Kidney (tissue), 14 donors: ENCODE results near the gene PROP1. TPM values are rescaled to one million over a fixed set of nuclear protein-coding genes. Genes with fewer than 3 reads are reported as not detected.

Source experiments
- DNase-seq, 5 donors: peaks; one replicate each; pipeline ENCODE4 v3.0.0-alpha.2; 2013 to 2020
- FAIRE-seq: peaks from 2 replicates; lab custom pipeline; 2012; peaks lifted over from hg19 to GRCh38; lab: Jason Lieb, UNC
- H3K27ac ChIP-seq, 2 donors: one replicate each; pipeline ENCODE4 v1.7.0; 2013; ENCODE audit warnings: low read depth in 2 of 2, low read length in 2 of 2, inconsistent platforms in 1 of 2
- H3K27me3 ChIP-seq: one replicate; pipeline ENCODE4 v1.7.1; 2013; ENCODE audit warnings: low read length, inconsistent platforms; ENCODE audit not compliant: control insufficient read depth, insufficient read depth
- H3K36me3 ChIP-seq, 3 donors: one replicate each; pipeline versions ENCODE4 v1.7.0 to v1.7.1; 2013; ENCODE audit warnings: low read length in 3 of 3, control low read depth in 1 of 3, inconsistent platforms in 1 of 3; ENCODE audit not compliant: insufficient read depth in 3 of 3, control insufficient read depth in 2 of 3
- H3K4me1 ChIP-seq, 3 donors: one replicate each; pipeline versions ENCODE4 v1.7.0 to v1.7.1; 2013; ENCODE audit warnings: low read length in 3 of 3, inconsistent platforms in 1 of 3, low read depth in 1 of 3; ENCODE audit not compliant: control insufficient read depth in 2 of 3, insufficient read depth in 2 of 3
- H3K4me3 ChIP-seq, 3 donors: one replicate each; pipeline versions ENCODE4 v1.7.0 to v1.8.1; 2013; ENCODE audit warnings: low read length in 3 of 3, control low read depth in 1 of 3, inconsistent platforms in 1 of 3
- H3K9ac ChIP-seq, 3 donors: one replicate each; pipeline versions ENCODE4 v1.7.0 to v1.7.1; 2013; ENCODE audit warnings: low read length in 3 of 3, control low read depth in 1 of 3, inconsistent platforms in 1 of 3
- H3K9me3 ChIP-seq, 3 donors: one replicate each; pipeline versions ENCODE4 v1.7.0 to v1.7.1; 2013; ENCODE audit warnings: low read length in 3 of 3, control low read depth in 1 of 3, inconsistent platforms in 1 of 3; ENCODE audit not compliant: control insufficient read depth in 2 of 3, insufficient read depth in 1 of 3
- intact Hi-C: fragments of 100-400 bp; cut with DNase I; formaldehyde crosslinking; loops from one replicate; pipeline ENCODE4 v1.11.1; 2022
- polyA plus RNA-seq: library from polyadenylated mRNA; stranded (reverse); fragments of 350-450 nt; fragmentation: Illumina TruSeq; extraction: RNeasy Lipid Tissue Mini Kit (QIAGEN cat#74804); gene quantifications from one replicate; pipeline ENCODE4 v1.2.3, GENCODE V29; 2014; ENCODE audit warnings: low read depth, low replicate concordance; ENCODE audit not compliant: insufficient read depth
- total RNA-seq: library from RNA; stranded (reverse); fragmentation: NEBNext Ultra II Directional; extraction: Animal tissue kit (Norgen Biotek cat#: 25700); gene quantifications from one replicate; pipeline ENCODE4 v1.2.1, GENCODE V29; 2021
- TF ChIP-seq, protein P1 (sequence below): IDR thresholded peaks from 3 replicates; pipeline ENCODE4 v1.5.1; 2012; ENCODE audit warnings: mild to moderate bottlenecking, moderate library complexity, borderline replicate concordance; ENCODE audit not compliant: insufficient read depth; ENCODE audit errors: extremely low read depth
- donor health status: control.
- donor health status: control.
- donor health status: control.
- donor health status: control.
- donor health status: control.
- donor health status: DM: yes; HTN: yes; CAD: no.
- donor health status: Normal renal cell carcinoma (clear cell type).

The PROP1 gene
- total and polyA plus RNA-seq, 2 donors from 2014 or later, result not detected

- Histone ChIP-seq H3K4me1 (no peaks in the 10 kb centered on the region), H3K4me3 (no peak overlapping the region), H3K9me3 (no peaks in the 10 kb centered on the region), H3K27me3 (no peaks in the 10 kb centered on the region), H3K36me3 (no peaks in the 10 kb centered on the region), H3K27ac (no peak overlapping the region), H3K9ac (no peak overlapping the region)
- TF ChIP-seq, protein P1, sequence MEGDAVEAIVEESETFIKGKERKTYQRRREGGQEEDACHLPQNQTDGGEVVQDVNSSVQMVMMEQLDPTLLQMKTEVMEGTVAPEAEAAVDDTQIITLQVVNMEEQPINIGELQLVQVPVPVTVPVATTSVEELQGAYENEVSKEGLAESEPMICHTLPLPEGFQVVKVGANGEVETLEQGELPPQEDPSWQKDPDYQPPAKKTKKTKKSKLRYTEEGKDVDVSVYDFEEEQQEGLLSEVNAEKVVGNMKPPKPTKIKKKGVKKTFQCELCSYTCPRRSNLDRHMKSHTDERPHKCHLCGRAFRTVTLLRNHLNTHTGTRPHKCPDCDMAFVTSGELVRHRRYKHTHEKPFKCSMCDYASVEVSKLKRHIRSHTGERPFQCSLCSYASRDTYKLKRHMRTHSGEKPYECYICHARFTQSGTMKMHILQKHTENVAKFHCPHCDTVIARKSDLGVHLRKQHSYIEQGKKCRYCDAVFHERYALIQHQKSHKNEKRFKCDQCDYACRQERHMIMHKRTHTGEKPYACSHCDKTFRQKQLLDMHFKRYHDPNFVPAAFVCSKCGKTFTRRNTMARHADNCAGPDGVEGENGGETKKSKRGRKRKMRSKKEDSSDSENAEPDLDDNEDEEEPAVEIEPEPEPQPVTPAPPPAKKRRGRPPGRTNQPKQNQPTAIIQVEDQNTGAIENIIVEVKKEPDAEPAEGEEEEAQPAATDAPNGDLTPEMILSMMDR, result no peak
- no peak for DNase-seq
- intact Hi-C loops, result no loop called here
- FAIRE-seq, result no peak
Observed at GRCh38 chr5:177994561-177995190, 1.4 kb downstream of the PROP1 start.

DNA sequence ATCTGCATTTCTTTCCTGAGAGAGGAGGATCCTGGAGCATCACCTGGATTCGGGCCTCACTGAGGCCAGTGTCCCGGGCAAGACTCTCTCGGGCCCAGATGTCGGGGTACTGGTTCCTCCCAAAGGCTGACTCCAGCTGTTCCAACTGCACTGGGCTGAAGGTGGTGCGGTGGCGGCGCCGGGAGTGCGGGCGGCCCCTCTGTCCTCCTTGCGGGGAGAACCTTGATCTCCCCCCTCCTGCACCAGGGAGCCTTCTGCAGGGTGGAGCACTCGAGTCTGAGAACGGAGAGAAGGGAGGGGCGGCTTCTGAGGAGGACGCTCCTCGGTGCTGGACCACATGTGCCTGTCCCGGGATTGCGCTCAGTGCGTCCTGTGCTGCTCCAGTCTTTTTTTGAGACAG lies 2.0 kb downstream of the PROP1 start:
- FAIRE-seq, result no peak
- Histone ChIP-seq H3K36me3 (no peaks in the 10 kb centered on the region), H3K4me1 (no peaks in the 10 kb centered on the region), H3K4me3 (no peak overlapping the region), H3K27ac (no peak overlapping the region), H3K9me3 (no peaks in the 10 kb centered on the region), H3K27me3 (no peaks in the 10 kb centered on the region), H3K9ac (no peak overlapping the region)
- DNase-seq, result no peak
- TF ChIP-seq, protein P1, result no peak
- intact Hi-C loops, result no loop called here

DNA sequence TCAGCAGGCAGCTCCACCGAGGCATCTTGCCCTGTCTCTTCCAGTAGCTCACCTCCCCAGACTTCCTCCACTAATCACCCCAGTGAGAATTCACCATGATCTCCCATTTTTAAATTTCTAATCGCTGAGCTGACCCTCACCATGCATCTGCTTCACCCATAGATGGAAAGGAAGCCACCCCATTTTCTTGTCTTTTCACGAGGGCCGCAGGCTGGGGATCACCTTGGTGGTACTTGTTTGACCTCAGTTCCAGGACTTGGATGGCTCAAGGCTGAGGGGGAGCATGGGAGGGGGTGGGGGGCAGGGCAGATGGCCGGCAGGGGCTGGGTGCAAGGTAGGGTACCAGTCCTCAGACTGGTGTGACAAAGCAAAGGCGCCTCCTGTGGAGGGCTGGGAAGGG lies 3.6 kb downstream of the PROP1 start:
- no peaks in the 10 kb centered on the region for H3K36me3 ChIP-seq
- peaks cover under 1% of the 10 kb centered on the region for H3K27me3 ChIP-seq

More for the DNA sequence above, 3.6 kb downstream of the PROP1 start:
- H3K4me3 ChIP-seq, result no peak overlapping the region
- H3K4me1 ChIP-seq, result no peaks in the 10 kb centered on the region
- H3K9ac ChIP-seq, result no peak overlapping the region
- intact Hi-C loops, result no loop called here
- H3K27ac ChIP-seq, result no peak overlapping the region
- no peaks in the 10 kb centered on the region for H3K9me3 ChIP-seq
- no peak for FAIRE-seq
- no peak for DNase-seq
- TF ChIP-seq, protein P1, result no peak
